ENCODE data around the gene EYA3.

Gene EYA3

DNA sequence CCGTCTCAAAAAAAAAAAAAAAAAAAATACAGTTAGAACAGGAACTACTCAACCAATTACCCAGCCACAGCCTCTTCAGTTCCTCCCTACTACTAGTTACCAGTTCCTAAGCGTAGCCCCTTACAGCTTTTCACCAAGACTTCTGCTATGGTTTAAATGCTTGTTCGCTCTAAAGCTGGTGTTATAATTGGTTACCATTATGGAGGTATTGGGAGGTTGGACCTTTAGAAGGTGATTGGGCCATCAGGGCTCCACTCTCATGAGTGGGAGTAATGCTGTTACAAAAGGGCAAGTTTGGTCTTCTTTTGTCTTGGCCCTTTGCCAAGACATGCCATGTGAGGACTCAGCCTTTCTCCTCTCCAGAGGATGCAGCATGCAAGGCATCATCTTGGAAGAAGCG, 156.7 kb downstream of the EYA3 start:
- Histone ChIP-seq H3K4me3 (ENCODE audit: insufficient read depth, low read depth, low read length, poor library complexity, severe bottlenecking) (no peak overlapping the region), H3K4me1 (ENCODE audit: control insufficient read depth, insufficient read depth, low read length, poor library complexity, severe bottlenecking) (peaks cover 5% of the 10 kb centered on the region), H3K27me3 (replicated peaks; ENCODE audit: control insufficient read depth, insufficient read depth, low read length, poor library complexity, severe bottlenecking) (no peaks in the 10 kb centered on the region), H3K9me3 (ENCODE audit: control insufficient read depth, low read length) (no peaks in the 10 kb centered on the region), H3K36me3 (ENCODE audit: control insufficient read depth, insufficient read depth, low read length) (no peaks in the 10 kb centered on the region), H3K27ac (ENCODE audit: insufficient read depth, low read length, poor library complexity, severe bottlenecking) (no peak overlapping the region)
- DNase-seq = no peak

DNA sequence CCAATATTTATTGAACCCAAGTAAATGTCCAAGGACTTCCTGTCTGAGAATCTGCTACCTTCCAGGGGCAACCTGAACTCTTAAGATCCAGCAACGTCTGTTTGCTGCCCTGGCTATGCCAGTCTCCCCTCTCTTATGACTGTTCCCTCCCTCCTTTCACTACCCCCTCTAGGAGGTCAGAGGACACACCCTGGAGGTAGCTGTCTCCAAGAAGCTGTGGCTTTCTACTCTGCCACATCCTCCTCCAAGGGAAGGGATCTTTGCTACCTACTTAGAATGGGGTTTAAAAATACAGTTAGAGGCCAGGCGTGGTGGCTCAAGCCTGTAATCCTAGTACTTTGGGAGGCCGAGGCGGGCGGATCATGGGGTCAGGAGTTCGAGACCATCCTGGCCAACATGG, 157.2 kb downstream of the EYA3 start:
- no peak for DNase-seq
- Histone ChIP-seq H3K27ac (ENCODE audit: insufficient read depth, low read length, poor library complexity, severe bottlenecking) (no peak overlapping the region), H3K9me3 (ENCODE audit: control insufficient read depth, low read length) (no peaks in the 10 kb centered on the region), H3K27me3 (replicated peaks; ENCODE audit: control insufficient read depth, insufficient read depth, low read length, poor library complexity, severe bottlenecking) (no peaks in the 10 kb centered on the region), H3K36me3 (ENCODE audit: control insufficient read depth, insufficient read depth, low read length) (no peaks in the 10 kb centered on the region), H3K4me1 (ENCODE audit: control insufficient read depth, insufficient read depth, low read length, poor library complexity, severe bottlenecking) (peaks cover 5% of the 10 kb centered on the region), H3K4me3 (ENCODE audit: insufficient read depth, low read depth, low read length, poor library complexity, severe bottlenecking) (no peak overlapping the region)

DNA sequence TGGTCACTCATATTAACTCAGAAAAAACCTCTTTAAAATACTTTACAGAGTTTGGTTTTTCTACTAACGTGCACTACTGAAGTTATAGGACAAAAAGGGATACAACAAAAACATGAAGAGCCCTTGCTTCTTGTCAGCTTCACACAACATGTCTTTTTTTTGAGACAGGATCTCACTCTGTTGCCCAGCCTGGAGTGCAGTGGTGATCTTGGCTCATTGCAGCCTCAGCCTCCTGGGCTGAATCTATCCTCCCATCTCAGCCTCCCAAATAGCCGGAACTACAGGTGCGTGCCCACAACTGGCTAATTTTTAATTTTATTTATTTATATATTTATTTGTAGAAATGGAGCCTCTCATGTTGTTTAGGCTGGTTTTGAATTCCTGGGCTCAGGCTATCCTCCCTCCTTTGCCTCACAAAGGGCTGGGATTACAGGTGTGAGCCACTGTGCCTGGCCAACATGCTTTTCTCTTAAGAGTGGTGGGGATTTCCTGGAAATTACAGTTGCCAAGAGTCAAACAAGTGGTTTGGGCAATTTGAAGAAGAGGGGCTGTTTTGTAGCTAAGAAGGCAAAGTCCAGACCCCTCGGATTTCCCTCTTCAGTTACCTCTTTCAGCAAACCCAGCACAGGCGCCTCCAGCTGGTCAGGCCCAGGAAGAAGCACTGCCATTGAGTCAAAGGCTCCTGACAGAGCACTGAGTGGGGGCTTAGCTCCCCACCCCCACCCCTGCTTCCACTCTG, 160.0 kb downstream of the EYA3 start:
- Histone ChIP-seq H3K9me3 (ENCODE audit: control insufficient read depth, low read length) (no peaks in the 10 kb centered on the region), H3K36me3 (ENCODE audit: control insufficient read depth, insufficient read depth, low read length) (no peaks in the 10 kb centered on the region), H3K27me3 (replicated peaks; ENCODE audit: control insufficient read depth, insufficient read depth, low read length, poor library complexity, severe bottlenecking) (no peaks in the 10 kb centered on the region), H3K27ac (ENCODE audit: insufficient read depth, low read length, poor library complexity, severe bottlenecking) (no peak overlapping the region), H3K4me3 (ENCODE audit: insufficient read depth, low read depth, low read length, poor library complexity, severe bottlenecking) (no peak overlapping the region), H3K4me1 (ENCODE audit: control insufficient read depth, insufficient read depth, low read length, poor library complexity, severe bottlenecking) (no peaks in the 10 kb centered on the region)
- DNase-seq = no peak

DNA sequence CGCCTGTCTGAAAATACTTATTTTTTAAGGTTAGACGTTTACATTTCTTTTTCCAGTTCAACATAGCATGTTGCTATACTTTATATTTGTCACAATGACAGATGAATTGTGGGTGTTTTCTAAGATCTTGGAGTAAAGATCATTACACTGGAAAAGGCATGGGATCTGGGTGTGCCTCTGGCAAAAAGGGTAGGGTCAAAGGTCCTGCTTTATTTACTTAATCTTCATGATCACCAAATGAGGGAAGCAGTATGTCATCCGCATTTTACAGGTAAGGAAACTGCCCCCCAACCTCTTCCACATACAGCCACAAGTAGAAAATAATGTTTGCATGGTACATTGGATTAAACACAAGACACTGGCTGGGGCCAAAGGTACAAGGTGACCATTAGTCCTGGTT, 166.1 kb downstream of the EYA3 start:
- H3K27me3 ChIP-seq (replicated peaks; ENCODE audit: control insufficient read depth, insufficient read depth, low read length, poor library complexity, severe bottlenecking) = no peaks in the 10 kb centered on the region
- H3K27ac ChIP-seq (ENCODE audit: insufficient read depth, low read length, poor library complexity, severe bottlenecking) = no peak overlapping the region
- H3K4me3 ChIP-seq (ENCODE audit: insufficient read depth, low read depth, low read length, poor library complexity, severe bottlenecking) = no peak overlapping the region
- DNase-seq = no peak
- no peaks in the 10 kb centered on the region for H3K4me1 ChIP-seq (ENCODE audit: control insufficient read depth, insufficient read depth, low read length, poor library complexity, severe bottlenecking)
- H3K9me3 ChIP-seq (ENCODE audit: control insufficient read depth, low read length) = no peaks in the 10 kb centered on the region
- H3K36me3 ChIP-seq (ENCODE audit: control insufficient read depth, insufficient read depth, low read length) = no peaks in the 10 kb centered on the region
